ENCODE results near the gene PTPN23.

Gene PTPN23

GRCh38 chr3:47370887-47371697, 9.7 kb upstream of the PTPN23 start:
- no peak for DNase-seq (ENCODE audit: low read depth)
- peak; percentile 55 for TF ChIP-seq CTCF (IDR thresholded peaks at IDR 0.05; ENCODE audit: control insufficient read depth, extremely low read depth, insufficient read depth)
- no peak overlapping the region for H3K4me3 ChIP-seq (ENCODE audit: low read depth, low read length)

GRCh38 chr3:47374587-47374986, 6.2 kb upstream of the PTPN23 start:
- H3K4me3 ChIP-seq (ENCODE audit: low read depth, low read length), result no peak overlapping the region
- DNase-seq (ENCODE audit: low read depth), result no peak
- TF ChIP-seq CTCF (IDR thresholded peaks at IDR 0.05; ENCODE audit: control insufficient read depth, extremely low read depth, insufficient read depth), result no peak

GRCh38 chr3:47376393-47376792, 4.4 kb upstream of the PTPN23 start:
- TF ChIP-seq CTCF (IDR thresholded peaks at IDR 0.05; ENCODE audit: control insufficient read depth, extremely low read depth, insufficient read depth), result no peak
- no peak overlapping the region for H3K4me3 ChIP-seq (ENCODE audit: low read depth, low read length)
- no peak for DNase-seq (ENCODE audit: low read depth)

- DNase-seq (ENCODE audit: low read depth), result no peak
- no peak overlapping the region for H3K4me3 ChIP-seq (ENCODE audit: low read depth, low read length)
- TF ChIP-seq CTCF (IDR thresholded peaks at IDR 0.05; ENCODE audit: control insufficient read depth, extremely low read depth, insufficient read depth), result no peak
These were observed 3.6 kb upstream of the PTPN23 start for GRCh38 chr3:47377186-47377585.

GRCh38 chr3:47378869-47379268, 2.0 kb upstream of the PTPN23 start:
- DNase-seq (ENCODE audit: low read depth), result no peak
- H3K4me3 ChIP-seq (ENCODE audit: low read depth, low read length), result no peak overlapping the region

GRCh38 chr3:47379411-47379899, 1.4 kb upstream of the PTPN23 start:
- H3K4me3 ChIP-seq (ENCODE audit: low read depth, low read length), result peak overlapping the region; percentile 98
- no peak for DNase-seq (ENCODE audit: low read depth)
- no peak for TF ChIP-seq CTCF (IDR thresholded peaks at IDR 0.05; ENCODE audit: control insufficient read depth, extremely low read depth, insufficient read depth)

More at GRCh38 chr3:47378869-47379268, 2.0 kb upstream of the PTPN23 start:
- no peak for TF ChIP-seq CTCF (IDR thresholded peaks at IDR 0.05; ENCODE audit: control insufficient read depth, extremely low read depth, insufficient read depth)
